Inferior parietal cortex (tissue), 1 donor: ENCODE results near the gene BAG1.

ENCODE experiments used
- DNase-seq: peaks from one replicate; pipeline ENCODE4 v3.0.0-alpha.2; 2016; ENCODE audit errors: extremely low spot score

The BAG1 gene

DNA sequence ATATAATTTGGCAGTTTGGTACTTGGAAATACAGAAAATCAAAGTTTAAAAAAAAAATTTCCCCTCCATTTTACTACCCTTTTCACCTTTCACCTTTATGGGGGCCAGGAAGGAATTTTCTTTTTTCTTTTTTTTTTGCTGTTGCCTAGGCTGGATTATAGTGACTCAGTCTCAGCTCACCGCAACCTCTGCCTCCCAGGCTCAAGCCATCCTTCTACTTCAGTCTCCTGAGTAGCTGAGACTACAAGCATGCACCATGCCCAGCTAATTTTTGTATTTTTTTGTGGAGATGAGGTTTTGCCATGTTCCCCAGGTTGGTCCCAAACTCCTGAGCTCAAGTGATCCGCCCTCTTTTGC is 9.4 kb upstream of the BAG1 start:
- DNase-seq, result no peak

DNA sequence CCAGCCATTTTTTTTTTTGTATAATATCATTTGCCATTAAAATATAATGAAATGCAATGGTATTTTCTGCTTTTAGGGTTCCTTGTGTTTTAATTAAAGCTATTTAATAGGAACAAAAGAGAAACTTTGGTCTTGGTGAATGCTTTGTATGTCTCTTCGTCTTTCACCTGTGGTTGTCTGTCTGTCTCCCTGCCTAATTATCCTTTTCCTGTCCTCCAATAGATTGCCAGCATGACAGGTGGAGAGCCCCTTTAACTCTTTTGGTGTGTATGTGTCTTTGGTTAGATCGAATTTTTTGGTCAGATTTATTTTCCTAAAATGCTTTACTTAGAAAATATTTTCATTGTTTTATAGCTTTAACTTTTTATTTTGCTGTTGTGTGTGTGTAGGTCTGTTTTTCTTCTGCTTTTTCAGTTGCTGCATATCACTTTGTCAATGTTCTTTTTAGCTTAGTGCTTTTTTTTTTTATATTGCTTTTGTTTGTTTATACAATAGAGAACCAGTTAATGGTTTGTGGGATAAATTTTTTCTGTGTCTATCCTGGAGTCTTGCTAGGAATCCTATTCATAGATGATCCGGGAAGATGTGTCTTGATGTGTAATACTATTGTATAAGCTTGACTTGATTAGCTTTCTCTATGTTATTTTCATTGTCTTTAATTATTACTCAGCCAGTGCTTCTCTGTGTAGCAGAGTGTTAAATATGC is 8.9 kb upstream of the BAG1 start:
- DNase-seq, result no peak

GRCh38 chr9:33272061-33272460 is 7.6 kb upstream of the BAG1 start:
- DNase-seq, result no peak

- no peak for DNase-seq
Measured at GRCh38 chr9:33270146-33270545, 5.6 kb upstream of the BAG1 start.

GRCh38 chr9:33267151-33267767 is 2.8 kb upstream of the BAG1 start:
- DNase-seq, result no peak

DNA sequence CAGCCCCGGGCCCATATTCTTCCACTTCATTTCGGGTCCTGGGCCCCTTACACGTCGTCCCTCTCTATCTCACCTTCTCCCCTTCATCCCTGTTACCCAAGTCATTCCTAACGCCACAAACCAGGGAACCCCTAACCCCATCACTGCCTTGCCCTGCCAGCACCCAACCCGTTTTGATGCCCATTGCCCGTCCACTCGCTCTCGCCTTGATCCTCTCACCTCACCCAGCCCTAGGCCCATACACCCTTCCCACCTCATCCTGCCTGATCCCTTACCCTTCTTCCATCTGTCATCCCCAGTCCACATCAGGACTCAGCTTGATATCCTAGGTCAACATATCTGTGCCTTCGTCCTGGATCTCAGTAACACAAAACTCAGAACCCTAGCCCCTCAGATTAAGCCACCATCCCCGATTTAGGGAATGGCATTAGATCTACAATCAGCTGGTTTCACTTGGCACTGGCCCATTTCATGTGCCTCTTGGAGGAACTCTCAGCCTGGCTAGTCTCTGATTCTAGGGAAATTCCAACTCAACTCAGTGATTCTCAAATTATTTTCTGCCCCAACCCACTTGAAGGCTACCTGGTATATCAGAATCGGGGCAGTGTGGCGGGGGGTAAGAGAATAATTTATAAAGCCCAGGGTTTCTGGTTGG is 830 bp upstream of the BAG1 start:
- DNase-seq, result no peak

GRCh38 chr9:33264003-33264472 is 470 bp downstream of the BAG1 start:
- DNase-seq, result peak; percentile 17

DNA sequence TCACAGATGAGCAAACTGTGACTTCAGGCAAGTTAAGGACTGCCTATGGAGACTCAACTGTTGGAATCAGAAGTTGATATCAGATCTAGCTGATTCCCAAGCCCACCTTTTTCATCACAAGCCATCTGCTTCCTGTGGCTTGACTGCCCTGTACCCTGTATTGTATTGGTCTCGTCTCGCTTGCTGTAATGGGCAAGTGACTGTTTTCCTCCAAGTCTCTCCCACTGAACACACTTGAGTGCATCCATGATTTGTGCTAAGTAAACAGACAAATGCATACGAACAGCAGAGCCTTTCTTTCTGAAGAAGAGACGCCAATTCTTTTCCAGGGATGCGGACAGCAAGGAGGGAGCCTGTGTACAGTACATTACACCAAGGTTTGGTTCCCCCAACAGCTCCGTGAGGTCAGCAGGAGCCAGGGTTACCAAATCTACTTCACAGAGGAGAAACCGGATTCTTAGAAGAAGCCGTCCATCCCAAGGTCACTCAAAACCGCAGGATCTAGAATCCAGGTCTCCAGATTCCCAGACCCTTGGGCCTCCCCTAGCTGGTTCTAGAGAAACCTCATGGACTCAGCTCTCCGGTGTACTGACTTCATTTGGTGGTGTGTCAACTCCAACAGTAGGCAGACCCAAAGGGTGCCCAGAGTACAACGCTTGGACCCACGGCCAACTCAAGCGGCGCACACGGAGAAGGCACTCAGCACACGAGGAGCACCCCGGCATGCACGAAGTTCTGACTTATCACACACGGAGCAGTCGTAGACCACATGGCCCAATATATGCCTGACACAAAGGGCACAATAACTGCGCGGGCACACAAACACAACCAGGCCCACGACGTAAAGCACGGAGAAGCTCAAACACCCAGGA is 1.1 kb downstream of the BAG1 start:
- DNase-seq, result no peak

DNA sequence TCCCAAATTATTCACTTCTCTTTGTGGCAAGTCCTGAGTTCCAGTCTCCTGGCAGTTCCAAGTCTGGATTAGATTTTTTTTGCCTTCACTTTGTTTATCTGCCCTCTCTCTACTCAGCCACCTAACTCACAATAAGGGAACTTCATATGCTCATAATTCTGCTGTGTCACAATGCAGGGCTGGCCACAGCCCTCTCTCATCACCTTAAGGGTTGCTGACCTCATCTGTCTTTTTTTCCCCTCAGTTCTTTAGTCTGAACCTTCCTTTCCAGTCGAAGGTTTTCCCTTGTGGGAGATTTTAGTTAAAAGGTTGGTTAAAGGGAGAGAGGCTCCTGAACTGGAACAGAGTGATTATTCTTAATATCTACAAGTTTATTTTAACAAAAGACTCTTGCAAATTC is 4.1 kb downstream of the BAG1 start:
- no peak for DNase-seq

DNA sequence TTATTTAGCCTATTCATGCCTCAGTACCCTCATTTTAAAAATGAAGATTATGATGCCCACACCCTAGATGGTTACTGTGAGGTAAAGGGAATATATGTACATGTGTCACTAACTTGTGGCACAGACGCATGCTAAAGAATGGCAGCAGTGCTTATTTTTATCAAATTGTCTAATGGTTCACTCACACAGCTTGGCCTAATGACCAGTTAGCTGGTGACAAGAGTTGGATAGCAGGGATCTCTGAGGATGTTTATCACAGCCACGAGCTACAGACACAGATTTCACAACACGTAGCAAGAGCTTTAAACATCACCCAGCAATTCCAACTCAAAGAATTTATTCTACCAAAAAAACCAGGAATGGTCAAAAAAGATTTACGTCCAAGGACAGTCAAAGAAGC is 7.2 kb downstream of the BAG1 start:
- no peak for DNase-seq

DNA sequence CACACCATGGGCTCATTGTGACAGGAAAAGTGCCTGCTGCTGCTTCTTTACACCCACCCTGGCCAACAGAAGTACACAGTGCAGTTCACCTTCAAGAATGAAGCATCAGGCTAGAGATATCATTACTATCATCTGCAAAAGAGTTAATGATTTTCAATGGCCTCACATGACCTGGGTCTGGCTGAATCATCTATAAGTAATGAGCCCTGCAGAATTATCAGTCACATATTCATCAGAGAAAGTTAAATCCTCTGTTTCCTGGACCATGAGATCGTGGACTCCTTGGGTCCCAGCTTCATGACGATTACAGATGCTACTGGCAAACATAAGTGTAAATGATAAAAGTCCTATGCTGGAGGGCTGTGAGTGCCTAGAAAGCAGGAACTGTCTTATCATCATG is 8.3 kb downstream of the BAG1 start:
- DNase-seq, result no peak

- no peak for DNase-seq
Measured at GRCh38 chr9:33255471-33255870, 9.0 kb downstream of the BAG1 start.

- no peak for DNase-seq
Measured at GRCh38 chr9:33255014-33255413, 9.5 kb downstream of the BAG1 start.

GRCh38 chr9:33254211-33254610 is 10.3 kb downstream of the BAG1 start:
- no peak for DNase-seq

DNA sequence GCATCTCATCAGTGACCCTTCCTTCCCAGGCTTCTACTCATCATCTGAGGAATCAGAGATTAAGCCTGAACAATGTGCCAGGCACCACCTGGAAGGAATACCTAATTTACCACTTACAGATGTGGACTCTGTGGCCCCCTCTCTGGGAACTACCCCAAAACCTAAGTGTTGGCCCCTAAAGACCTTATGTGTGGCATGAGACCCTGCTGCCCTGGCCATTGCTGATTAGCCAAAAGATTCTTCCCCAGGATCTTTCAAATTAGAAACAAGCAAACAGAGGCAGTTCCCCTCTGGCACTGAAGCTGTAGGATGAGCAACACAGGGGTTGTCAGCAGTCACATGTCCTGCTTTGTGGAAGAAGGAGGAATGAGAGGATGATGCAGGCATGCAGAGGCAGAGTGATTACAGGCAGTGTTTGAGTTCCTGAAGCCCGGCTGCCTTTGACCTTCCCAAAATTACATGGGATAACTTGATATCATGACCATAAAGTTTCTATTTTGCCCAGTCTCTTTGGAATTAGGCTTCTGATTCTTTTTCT is 14.0 kb downstream of the BAG1 start:
- no peak for DNase-seq

GRCh38 chr9:33249983-33250382 is 14.5 kb downstream of the BAG1 start:
- no peak for DNase-seq

DNA sequence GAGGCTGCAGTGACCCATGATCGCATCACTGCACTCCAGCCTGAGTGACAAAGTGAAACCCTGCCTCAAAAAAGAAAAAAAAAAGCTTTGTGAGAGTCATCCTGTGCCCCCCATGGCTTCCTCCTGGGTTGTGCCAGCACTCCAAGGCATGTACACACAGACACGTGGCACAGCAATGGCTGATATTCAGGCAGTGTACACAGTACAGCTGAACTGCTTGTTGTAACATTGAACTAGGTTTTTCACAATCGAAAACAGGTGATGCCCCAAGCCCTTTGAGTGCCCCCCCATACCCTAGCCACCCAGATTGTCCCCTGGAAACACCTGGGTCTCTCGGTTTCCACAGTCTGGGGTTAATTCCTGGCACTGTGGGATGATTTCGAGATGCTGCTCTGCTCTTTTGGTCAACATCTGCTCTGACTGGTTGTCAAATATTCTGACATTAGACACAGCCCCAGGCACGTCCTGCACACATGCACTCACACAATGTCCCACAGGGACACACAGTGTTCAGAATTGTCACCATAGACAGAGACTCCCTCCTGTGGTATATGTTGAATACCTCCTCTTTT is 15.3 kb downstream of the BAG1 start:
- DNase-seq, result no peak

- no peak for DNase-seq
Measured at GRCh38 chr9:33248606-33249005, 15.9 kb downstream of the BAG1 start.

- DNase-seq, result no peak
Measured at GRCh38 chr9:33246269-33246860, 18.1 kb downstream of the BAG1 start.

GRCh38 chr9:33245341-33245740 is 19.2 kb downstream of the BAG1 start:
- no peak for DNase-seq

GRCh38 chr9:33244137-33244784 is 20.2 kb downstream of the BAG1 start:
- DNase-seq, result no peak
